Measurements from ENCODE around the gene SLX4IP. TPM values are rescaled to one million over a fixed set of nuclear protein-coding genes. Genes with fewer than 3 reads are reported as not detected.

Gene SLX4IP
- total and polyA plus RNA-seq, 8 donors: 1.00 to 4.6 (median 2.6) TPM

- intact Hi-C loops (cut with DNase I; ENCODE audit: low total_unique reads): no loop called here
- Histone ChIP-seq H3K36me3 (peaks cover 98 to 100% (median 100%) of the 10 kb centered on the region in 4 donors), H3K27me3 (no peaks in the 10 kb centered on the region), H3K4me1 (peaks cover under 1 to 28% (median 13%) of the 10 kb centered on the region in 4 donors), H3K27ac (peak overlapping the region in 3 of 5 donors; percentile 25 to 42 (median 36)), H3K9me3 (no peaks in the 10 kb centered on the region), H3K4me3 (no peak overlapping the region)
- WGBS, 5 donors: 89 to 96% (median 95%) methylated on average over 9 to 10 of the region's 10 CpGs
- TF ChIP-seq CTCF (IDR thresholded peaks at IDR 0.05) (no peak), POLR2AphosphoS5 (IDR thresholded peaks at IDR 0.05) (no peak), EP300 (IDR thresholded peaks at IDR 0.05) (no peak), POLR2A (IDR thresholded peaks at IDR 0.05) (no peak)
- no peak for DNase-seq
Measured at GRCh38 chr20:10645205-10645570, 210.1 kb downstream of the SLX4IP start.

GRCh38 chr20:10646006-10646405 is 210.9 kb downstream of the SLX4IP start:
- no peaks in the 10 kb centered on the region for H3K27me3 ChIP-seq
- DNase-seq: no peak
- intact Hi-C loops (cut with DNase I; ENCODE audit: low total_unique reads): no loop called here
- TF ChIP-seq EP300 (IDR thresholded peaks at IDR 0.05) (no peak), POLR2AphosphoS5 (IDR thresholded peaks at IDR 0.05) (no peak), CTCF (IDR thresholded peaks at IDR 0.05) (no peak), POLR2A (IDR thresholded peaks at IDR 0.05) (no peak)
- WGBS, 5 donors: 93 to 98% (median 94%) methylated on average over 4 of the region's 4 CpGs
- peaks cover 5 to 29% (median 13%) of the 10 kb centered on the region in 4 donors for H3K4me1 ChIP-seq
- peaks cover 98 to 100% (median 100%) of the 10 kb centered on the region in 4 donors for H3K36me3 ChIP-seq
- H3K9me3 ChIP-seq: no peaks in the 10 kb centered on the region
- peak overlapping the region in 2 of 5 donors; percentile 26 to 31 for H3K27ac ChIP-seq
- no peak overlapping the region for H3K4me3 ChIP-seq

GRCh38 chr20:10646886-10647420 is 211.8 kb downstream of the SLX4IP start:
- Histone ChIP-seq H3K27me3 (no peaks in the 10 kb centered on the region), H3K27ac (peak overlapping the region in 3 of 5 donors; percentile 3 to 31 (median 28)), H3K4me3 (no peak overlapping the region), H3K36me3 (peaks cover 96 to 100% (median 100%) of the 10 kb centered on the region in 4 donors), H3K9me3 (no peaks in the 10 kb centered on the region), H3K4me1 (peaks cover 12 to 39% (median 21%) of the 10 kb centered on the region in 4 donors)
- DNase-seq: no peak
- WGBS, 5 donors: 86 to 91% (median 88%) methylated on average over 9 of the region's 9 CpGs
- TF ChIP-seq EP300 (IDR thresholded peaks at IDR 0.05) (no peak), POLR2A (IDR thresholded peaks at IDR 0.05) (no peak), POLR2AphosphoS5 (IDR thresholded peaks at IDR 0.05) (no peak), CTCF (IDR thresholded peaks at IDR 0.05) (no peak)
- intact Hi-C loops (cut with DNase I; ENCODE audit: low total_unique reads): no loop called here

GRCh38 chr20:10647471-10647870 is 212.4 kb downstream of the SLX4IP start:
- no peaks in the 10 kb centered on the region for H3K27me3 ChIP-seq
- H3K9me3 ChIP-seq: no peaks in the 10 kb centered on the region
- peak overlapping the region in 2 of 5 donors; percentile 28 to 31 for H3K27ac ChIP-seq
- TF ChIP-seq CTCF (IDR thresholded peaks at IDR 0.05) (peak in 2 of 7 experiments; percentile 9 to 21), EP300 (IDR thresholded peaks at IDR 0.05) (no peak)
- peaks cover 12 to 44% (median 26%) of the 10 kb centered on the region in 4 donors for H3K4me1 ChIP-seq
- intact Hi-C loops (cut with DNase I; ENCODE audit: low total_unique reads): no loop called here
- no peak overlapping the region for H3K4me3 ChIP-seq
- WGBS, 5 donors: 73 to 76% (median 74%) methylated on average over 9 of the region's 9 CpGs
- peaks cover 91 to 100% (median 100%) of the 10 kb centered on the region in 4 donors for H3K36me3 ChIP-seq
- DNase-seq: no peak
